Activated naive CD4-positive, alpha-beta T cell treated with anti-CD3 and anti-CD28 coated beads, Interleukin-2, amount 50 U/mL, for 16 hours (primary cell): Measurements from ENCODE around the gene MUC3A.
A peak's percentile ranks its signal among the peaks of the same experiment; 100 is the strongest.

Experiments
- DNase-seq: peaks from one replicate; pipeline ENCODE4 v3.0.0-alpha.2; 2020

Gene MUC3A

DNA sequence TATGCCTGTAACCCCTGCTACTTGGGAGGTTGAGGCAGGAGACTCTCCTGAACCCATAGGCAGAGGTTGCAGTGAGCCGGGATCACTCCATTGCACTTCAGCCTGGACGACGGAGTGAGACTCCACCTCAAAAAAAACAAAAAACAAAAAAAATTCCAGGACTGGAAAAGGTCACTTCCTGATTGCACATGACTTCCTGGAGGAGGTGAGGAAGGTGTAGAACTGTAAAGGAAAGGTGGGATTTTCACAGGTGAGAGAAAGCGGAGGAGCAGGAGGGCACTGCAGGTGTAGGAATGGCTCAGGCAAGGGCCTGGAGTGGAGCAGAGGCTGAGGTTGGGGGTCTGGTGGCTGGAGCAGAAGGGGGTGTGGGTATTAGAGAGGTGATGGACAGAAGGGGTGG, 3.2 kb upstream of the MUC3A start:
- DNase-seq = no peak

DNA sequence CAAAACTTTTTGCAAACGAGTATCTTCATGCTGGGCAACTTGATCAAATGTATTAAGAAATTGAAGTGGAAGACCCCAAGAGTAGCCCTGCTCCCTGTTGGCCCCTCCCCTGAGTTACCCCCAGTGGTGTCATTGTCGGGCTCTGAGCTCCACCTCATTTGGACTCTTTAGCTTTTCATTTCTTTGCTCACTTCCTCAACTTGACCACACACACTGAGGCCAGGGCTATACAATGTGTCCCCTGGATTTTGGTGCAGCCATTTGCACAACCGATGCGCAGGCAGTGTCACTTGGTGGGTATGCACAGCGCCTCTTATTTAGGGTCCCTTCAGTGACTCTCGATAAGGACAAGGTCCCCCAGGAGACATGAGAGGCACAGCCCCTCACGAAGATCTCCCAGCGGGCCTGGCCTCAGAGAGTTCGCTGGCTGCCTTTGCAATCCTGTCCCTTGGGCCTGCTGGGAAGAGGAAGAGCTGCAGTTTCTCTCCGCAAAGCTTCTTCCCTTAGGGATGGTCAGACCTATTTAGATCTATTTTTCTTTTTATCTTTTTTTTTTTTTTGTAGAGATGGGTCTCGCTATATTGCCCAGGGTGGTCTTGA, 2.5 kb upstream of the MUC3A start:
- DNase-seq = no peak

DNA sequence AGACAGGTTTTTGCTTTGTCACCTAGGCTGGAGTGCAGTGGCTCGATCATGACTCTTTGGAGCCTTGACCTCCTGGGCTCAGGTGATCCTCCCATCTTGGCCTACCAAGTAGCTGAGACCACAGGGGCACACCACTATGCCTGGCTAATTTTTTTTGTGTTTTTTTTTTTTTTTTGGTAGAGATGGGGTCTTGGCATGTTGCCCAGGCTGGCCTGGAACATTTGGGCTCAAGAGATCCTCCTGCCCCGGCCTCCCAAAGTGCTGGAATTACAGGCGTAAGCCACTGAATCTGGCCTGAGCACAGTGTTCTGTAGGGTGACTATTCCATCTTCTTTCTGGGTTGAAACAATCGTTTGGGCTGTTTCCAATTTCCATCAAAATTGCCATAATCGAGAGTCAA, 1.5 kb upstream of the MUC3A start:
- no peak for DNase-seq

DNA sequence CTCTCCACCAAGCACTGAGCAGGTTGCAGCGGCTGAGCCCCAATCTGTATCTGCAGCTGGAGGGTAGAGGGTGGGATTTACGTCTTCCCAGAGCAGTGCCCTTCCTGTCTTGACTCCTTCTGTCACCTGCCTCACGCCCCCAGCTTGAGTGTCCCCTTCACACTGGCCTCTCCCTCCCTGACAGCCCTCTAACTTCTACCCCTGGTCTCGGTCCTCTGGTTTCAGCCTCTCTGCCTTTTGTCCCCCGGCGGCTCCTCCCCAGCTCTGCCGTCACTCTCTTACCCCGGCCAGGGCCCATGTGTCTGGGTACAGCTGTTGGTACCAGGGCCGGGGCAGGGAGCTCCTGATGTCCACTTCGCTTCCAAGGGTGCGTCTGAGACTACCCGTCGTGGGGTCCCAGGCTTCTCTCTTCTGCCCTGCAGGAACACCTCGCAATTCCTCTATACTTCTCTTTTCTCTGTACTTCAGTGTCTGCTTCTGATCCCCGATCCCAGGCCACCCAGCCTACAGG, 654 bp downstream of the MUC3A start:
- DNase-seq = no peak

GRCh38 chr7:100951172-100951571, 1.8 kb downstream of the MUC3A start:
- DNase-seq = no peak

- DNase-seq = no peak
These were observed 2.7 kb downstream of the MUC3A start for GRCh38 chr7:100951888-100952560.

- DNase-seq = no peak
These were observed 3.3 kb downstream of the MUC3A start for GRCh38 chr7:100952641-100953040.

DNA sequence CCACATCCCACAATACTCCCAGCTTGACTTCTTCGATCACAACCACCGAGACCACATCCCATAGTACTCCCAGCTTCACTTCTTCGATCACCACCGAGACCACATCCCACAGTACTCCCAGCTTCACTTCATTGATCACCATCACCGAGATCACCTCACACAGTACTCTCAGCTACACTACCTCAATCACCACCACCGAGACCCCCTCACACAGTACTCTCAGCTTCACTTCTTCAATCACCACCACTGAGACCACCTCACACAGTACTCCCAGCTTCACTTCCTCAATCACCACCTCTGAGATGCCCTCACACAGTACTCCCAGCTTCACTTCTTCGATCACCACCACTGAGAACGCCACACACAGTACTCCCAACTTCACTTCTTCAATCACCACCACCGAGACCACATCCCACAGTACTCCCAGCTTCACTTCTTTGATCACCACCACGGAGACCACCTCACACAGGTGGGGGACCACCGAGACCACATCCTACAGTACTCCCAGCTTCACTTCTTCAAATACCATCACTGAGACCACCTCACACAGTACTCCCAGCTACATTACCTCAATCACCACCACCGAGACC, 8.6 kb downstream of the MUC3A start:
- DNase-seq = no peak

DNA sequence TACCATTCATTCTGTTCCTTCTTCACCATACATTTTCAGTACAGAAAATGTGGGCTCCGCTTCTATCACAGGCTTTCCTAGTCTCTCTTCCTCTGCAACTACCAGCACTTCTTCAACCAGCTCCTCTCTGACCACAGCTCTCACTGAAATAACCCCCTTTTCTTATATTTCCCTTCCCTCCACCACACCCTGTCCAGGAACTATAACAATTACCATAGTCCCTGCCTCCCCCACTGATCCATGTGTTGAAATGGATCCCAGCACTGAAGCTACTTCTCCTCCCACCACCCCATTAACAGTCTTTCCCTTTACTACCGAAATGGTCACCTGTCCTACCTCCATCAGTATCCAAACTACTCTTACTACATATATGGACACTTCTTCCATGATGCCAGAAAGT, 10.6 kb downstream of the MUC3A start:
- no peak for DNase-seq

GRCh38 chr7:100962537-100962936, 13.2 kb downstream of the MUC3A start:
- DNase-seq = no peak

DNA sequence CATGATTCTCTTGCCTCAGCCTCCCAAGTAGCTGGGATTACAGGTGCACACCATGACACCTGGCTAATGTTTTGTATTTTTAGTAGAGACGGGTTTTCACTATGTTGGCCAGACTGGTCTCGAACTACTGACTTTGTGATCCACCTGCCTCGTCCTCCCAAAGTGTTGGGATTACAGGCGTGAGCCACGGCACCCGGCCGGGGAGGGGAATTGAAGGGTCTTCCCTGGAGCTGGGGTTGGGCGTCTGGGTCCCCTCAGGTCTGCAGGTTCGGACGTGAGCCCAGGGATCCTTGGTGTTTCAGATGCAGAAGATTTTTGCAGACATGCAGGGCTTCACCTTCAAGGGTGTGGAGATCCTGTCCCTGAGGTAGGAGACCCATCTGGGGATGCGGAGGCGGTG, 14.1 kb downstream of the MUC3A start:
- no peak for DNase-seq

- no peak for DNase-seq
These were observed 14.5 kb downstream of the MUC3A start for GRCh38 chr7:100963874-100964273.

GRCh38 chr7:100964630-100965029, 15.3 kb downstream of the MUC3A start:
- no peak for DNase-seq

DNA sequence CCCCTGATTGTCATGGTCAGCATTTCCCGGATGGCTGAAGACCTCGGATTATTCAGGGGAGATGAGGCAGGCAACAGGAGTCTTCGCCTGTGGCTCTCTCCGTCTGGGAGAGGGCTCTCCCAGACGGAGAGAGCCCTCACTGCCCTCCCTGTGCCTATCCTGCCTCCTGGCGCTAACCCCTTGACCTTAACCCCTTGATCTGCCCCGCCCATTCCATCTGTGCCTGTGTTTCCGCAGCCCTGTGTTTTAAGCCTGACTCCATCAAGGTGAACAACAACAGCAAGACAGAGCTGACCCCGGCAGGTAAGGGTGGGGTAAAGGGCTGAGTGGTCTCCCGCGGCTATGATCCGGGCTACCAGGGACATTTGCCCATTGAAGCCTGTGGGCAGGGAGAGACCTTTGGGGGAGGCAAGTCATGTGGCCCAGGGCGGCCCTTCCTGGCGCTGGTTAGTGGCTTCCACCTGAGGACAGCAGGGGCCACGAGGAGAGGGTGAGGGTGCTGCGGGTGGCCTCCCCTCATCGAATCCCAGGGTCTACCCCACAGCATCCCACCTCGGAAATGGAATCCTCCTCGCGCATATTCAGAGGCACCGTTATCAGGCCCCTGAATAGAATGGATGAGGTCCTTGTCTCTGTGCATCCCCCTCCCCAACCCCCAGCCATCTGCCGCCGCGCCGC, 15.8 kb downstream of the MUC3A start:
- DNase-seq = no peak

GRCh38 chr7:100965723-100966541, 16.6 kb downstream of the MUC3A start:
- DNase-seq = peak; percentile 75

DNA sequence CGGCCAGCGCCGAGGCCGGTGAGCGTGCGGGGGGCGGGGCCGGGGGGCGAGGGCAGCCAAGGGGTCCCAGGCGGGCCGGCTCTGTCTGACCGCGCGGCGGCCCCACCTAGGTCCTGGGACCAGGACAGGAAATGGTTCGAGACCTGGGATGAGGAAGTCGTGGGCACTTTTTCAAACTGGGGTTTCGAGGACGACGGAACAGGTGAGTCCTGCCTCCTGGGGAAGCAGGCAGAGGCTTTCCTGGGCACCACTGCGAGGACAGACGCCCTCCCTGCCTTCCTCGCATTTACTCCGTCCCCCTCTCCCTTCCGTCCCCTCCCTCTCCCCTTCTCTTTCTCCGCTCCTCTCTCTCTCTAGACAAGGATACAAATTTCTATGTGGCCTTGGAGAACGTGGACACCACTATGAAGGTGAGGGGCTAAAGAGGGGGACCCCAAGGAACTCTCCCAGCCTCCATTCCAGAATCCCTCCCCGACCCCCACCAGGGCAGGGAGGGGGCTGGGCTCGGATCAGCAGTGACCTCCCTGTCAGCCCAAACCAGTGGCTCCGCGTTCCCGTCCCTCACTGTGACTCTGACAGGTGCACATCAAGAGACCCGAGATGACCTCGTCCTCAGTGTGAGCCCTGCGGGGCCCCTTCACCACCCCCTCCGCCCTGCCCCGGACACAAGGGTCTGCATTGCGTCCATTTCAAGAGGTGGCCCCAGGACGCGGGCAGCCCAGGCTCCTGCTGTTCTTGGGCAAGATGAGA, 17.4 kb downstream of the MUC3A start:
- no peak for DNase-seq

- no peak for DNase-seq
These were observed 18.0 kb downstream of the MUC3A start for GRCh38 chr7:100967292-100967863.

DNA sequence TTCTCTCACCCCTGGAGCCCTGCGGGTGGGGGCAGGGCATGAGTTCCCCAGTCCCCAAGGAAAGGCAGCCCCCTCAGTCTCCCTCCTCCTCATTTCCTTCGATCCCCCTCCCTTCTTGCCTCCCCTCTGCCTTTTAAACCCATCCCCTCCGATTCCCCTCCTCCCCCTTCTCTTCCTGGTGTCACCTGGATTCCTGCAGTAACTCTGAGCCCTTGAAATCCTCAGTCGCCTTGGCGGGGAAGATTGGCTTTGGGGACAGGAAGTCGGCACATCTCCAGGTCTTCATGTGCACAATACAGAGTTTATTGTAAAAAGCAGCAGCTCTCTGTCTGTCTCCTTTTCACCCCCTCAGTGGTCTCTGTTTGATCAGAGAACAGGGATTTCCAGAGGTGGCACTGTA, 18.7 kb downstream of the MUC3A start:
- DNase-seq = no peak

- no peak for DNase-seq
These were observed 19.3 kb downstream of the MUC3A start for GRCh38 chr7:100968650-100969049.

- no peak for DNase-seq
These were observed 19.8 kb downstream of the MUC3A start, which contains the start of gene MUC12 for GRCh38 chr7:100969066-100969615. Gene MUC12 (plus strand): TSS chr7:100969565. CDS start chr7:100969623, 58 bp downstream.
